ENCODE results near the gene UBR3.

UBR3 gene

GRCh38 chr2:169900686-169901085 lies 73.4 kb downstream of the UBR3 start:
- Histone ChIP-seq H3K27me3 (ENCODE audit: insufficient read depth, low read length, poor library complexity, severe bottlenecking) (no peaks in the 10 kb centered on the region), H4K20me1 (ENCODE audit: insufficient read depth, low read length, poor library complexity, severe bottlenecking) (no peaks in the 10 kb centered on the region), H3K4me3 (ENCODE audit: low read length, poor library complexity, severe bottlenecking) (no peak overlapping the region), H3K9me3 (ENCODE audit: insufficient read depth, low read depth, low read length) (peaks cover 5% of the 10 kb centered on the region), H3K9me2 (replicated peaks; ENCODE audit: low read depth, low read length) (no peaks in the 10 kb centered on the region), H3K9ac (ENCODE audit: low read depth, low read length, poor library complexity, severe bottlenecking) (no peak overlapping the region), H2AFZ (ENCODE audit: low read length) (no peak overlapping the region), H3F3A (ENCODE audit: low read depth) (no peaks in the 10 kb centered on the region), H3K4me1 (ENCODE audit: insufficient read depth, low read length, poor library complexity, severe bottlenecking) (no peaks in the 10 kb centered on the region), H3K4me2 (ENCODE audit: low read depth, low read length, poor library complexity, severe bottlenecking) (no peak overlapping the region), H3K79me2 (ENCODE audit: insufficient read depth, low read length) (no peaks in the 10 kb centered on the region), H3K36me3 (ENCODE audit: insufficient read depth, low read length) (peaks cover 21% of the 10 kb centered on the region)
- TF ChIP-seq CTCF (conservative IDR thresholded peaks at IDR 0.05; ENCODE audit: low read length) (no peak), EZH2phosphoT487 (IDR thresholded peaks at IDR 0.05; ENCODE audit: borderline replicate concordance) (no peak)

GRCh38 chr2:169906731-169907130 lies 79.5 kb downstream of the UBR3 start:
- Histone ChIP-seq H3K27me3 (ENCODE audit: insufficient read depth, low read length, poor library complexity, severe bottlenecking) (no peaks in the 10 kb centered on the region), H3K9me2 (replicated peaks; ENCODE audit: low read depth, low read length) (no peaks in the 10 kb centered on the region), H3K9me3 (ENCODE audit: insufficient read depth, low read depth, low read length) (no peaks in the 10 kb centered on the region), H3K79me2 (ENCODE audit: insufficient read depth, low read length) (no peaks in the 10 kb centered on the region), H3K36me3 (ENCODE audit: insufficient read depth, low read length) (peaks cover 20% of the 10 kb centered on the region; the same call in 1 of the 2 replicates), H2AFZ (ENCODE audit: low read length) (no peak overlapping the region), H3F3A (ENCODE audit: low read depth) (no peaks in the 10 kb centered on the region), H3K4me1 (ENCODE audit: insufficient read depth, low read length, poor library complexity, severe bottlenecking) (no peaks in the 10 kb centered on the region), H3K9ac (ENCODE audit: low read depth, low read length, poor library complexity, severe bottlenecking) (no peak overlapping the region), H4K20me1 (ENCODE audit: insufficient read depth, low read length, poor library complexity, severe bottlenecking) (no peaks in the 10 kb centered on the region), H3K4me3 (ENCODE audit: low read length, poor library complexity, severe bottlenecking) (no peak overlapping the region), H3K4me2 (ENCODE audit: low read depth, low read length, poor library complexity, severe bottlenecking) (no peak overlapping the region)
- no peak for TF ChIP-seq CTCF (conservative IDR thresholded peaks at IDR 0.05; ENCODE audit: low read length)
- TF ChIP-seq EZH2phosphoT487 (IDR thresholded peaks at IDR 0.05; ENCODE audit: borderline replicate concordance): no peak

- H3K9me2 ChIP-seq (replicated peaks; ENCODE audit: low read depth, low read length): no peaks in the 10 kb centered on the region
- H4K20me1 ChIP-seq (ENCODE audit: insufficient read depth, low read length, poor library complexity, severe bottlenecking): no peaks in the 10 kb centered on the region
- no peaks in the 10 kb centered on the region for H3K4me1 ChIP-seq (ENCODE audit: insufficient read depth, low read length, poor library complexity, severe bottlenecking)
- TF ChIP-seq CTCF (conservative IDR thresholded peaks at IDR 0.05; ENCODE audit: low read length) (no peak), EZH2phosphoT487 (IDR thresholded peaks at IDR 0.05; ENCODE audit: borderline replicate concordance) (no peak)
- no peak overlapping the region for H3K9ac ChIP-seq (ENCODE audit: low read depth, low read length, poor library complexity, severe bottlenecking)
- H3K36me3 ChIP-seq (ENCODE audit: insufficient read depth, low read length): peaks cover 14% of the 10 kb centered on the region; the same call in 1 of the 2 replicates
- no peak overlapping the region for H3K4me2 ChIP-seq (ENCODE audit: low read depth, low read length, poor library complexity, severe bottlenecking)
- no peaks in the 10 kb centered on the region for H3K79me2 ChIP-seq (ENCODE audit: insufficient read depth, low read length)
- H2AFZ ChIP-seq (ENCODE audit: low read length): no peak overlapping the region
- no peaks in the 10 kb centered on the region for H3K27me3 ChIP-seq (ENCODE audit: insufficient read depth, low read length, poor library complexity, severe bottlenecking)
- H3K4me3 ChIP-seq (ENCODE audit: low read length, poor library complexity, severe bottlenecking): no peak overlapping the region
- H3K9me3 ChIP-seq (ENCODE audit: insufficient read depth, low read depth, low read length): no peaks in the 10 kb centered on the region
- no peaks in the 10 kb centered on the region for H3F3A ChIP-seq (ENCODE audit: low read depth)
These were observed 82.1 kb downstream of the UBR3 start for GRCh38 chr2:169909376-169909775.

Data from Loucy (cell line).